Astrocyte of the spinal cord (primary cell): ENCODE data around the gene CSTPP1.
"Not testable (repeated sequence)": the region's sequence is repeated elsewhere in the genome, so short reads cannot be mapped to it uniquely, and the experiment has no call there.

ENCODE experiments used
- DNase-seq: peaks from one replicate; pipeline ENCODE4 v3.0.0; 2011; ENCODE audit warnings: low read depth, low spot score
- H3K4me3 ChIP-seq: 2 replicates; pipeline ENCODE4 v1.5.1; 2011; ENCODE audit warnings: low read depth, mild to moderate bottlenecking, low read length, moderate library complexity
- CTCF ChIP-seq: IDR thresholded peaks from 2 replicates; pipeline ENCODE4 v1.5.1; 2012; ENCODE audit warnings: low read depth, mild to moderate bottlenecking, low read length, inconsistent platforms
- in situ Hi-C: cut with HindIII; loops from 2 replicates; pipeline ENCODE4 v1.10.0; 2017; ENCODE audit warnings: low sequenced_read_pairs

Gene CSTPP1

GRCh38 chr11:46951864-46952263, 15.3 kb downstream of the CSTPP1 start:
- no peak overlapping the region for H3K4me3 ChIP-seq
- in situ Hi-C loops = no loop called here
- peak; percentile 13 for DNase-seq
- TF ChIP-seq CTCF = no peak

GRCh38 chr11:46952553-46952952, 16.0 kb downstream of the CSTPP1 start:
- no peak for TF ChIP-seq CTCF
- H3K4me3 ChIP-seq = no peak overlapping the region
- in situ Hi-C loops = no loop called here
- DNase-seq = no peak

GRCh38 chr11:46953093-46953492, 16.5 kb downstream of the CSTPP1 start:
- no peak overlapping the region for H3K4me3 ChIP-seq
- no peak for DNase-seq
- in situ Hi-C loops = no loop called here
- TF ChIP-seq CTCF = no peak

GRCh38 chr11:46958777-46959176, 22.2 kb downstream of the CSTPP1 start:
- in situ Hi-C loops = no loop called here
- no peak overlapping the region for H3K4me3 ChIP-seq
- TF ChIP-seq CTCF = no peak
- DNase-seq = no peak

GRCh38 chr11:46961041-46961440, 24.5 kb downstream of the CSTPP1 start:
- no peak overlapping the region for H3K4me3 ChIP-seq
- in situ Hi-C loops = no loop called here
- TF ChIP-seq CTCF = no peak
- no peak for DNase-seq

GRCh38 chr11:46961886-46962285, 25.3 kb downstream of the CSTPP1 start:
- in situ Hi-C loops, DNase-seq, H3K4me3 ChIP-seq: not testable (repeated sequence)

- H3K4me3 ChIP-seq = no peak overlapping the region
- in situ Hi-C loops = no loop called here
- TF ChIP-seq CTCF = no peak
- DNase-seq = no peak
Measured at GRCh38 chr11:46963844-46964243, 27.3 kb downstream of the CSTPP1 start.
